ELR (cell line): Measurements from ENCODE around the gene INSYN2A.
A peak's percentile ranks its signal among the peaks of the same experiment; 100 is the strongest.

Experiments used
- DNase-seq: peaks from one replicate; pipeline ENCODE4 v3.0.0-alpha.2; 2015; ENCODE audit warnings: low read depth

The INSYN2A gene

GRCh38 chr10:127151981-127152699, 44.3 kb downstream of the INSYN2A start:
- DNase-seq, result no peak

- DNase-seq, result peak; percentile 56
These were observed 44.9 kb downstream of the INSYN2A start for GRCh38 chr10:127151541-127151940.

- peak; percentile 95 for DNase-seq
These were observed 46.3 kb downstream of the INSYN2A start for GRCh38 chr10:127150136-127150535.

- no peak for DNase-seq
These were observed 46.8 kb downstream of the INSYN2A start for GRCh38 chr10:127149501-127150081.

- peak; percentile 92 for DNase-seq
These were observed 47.5 kb downstream of the INSYN2A start for GRCh38 chr10:127148933-127149220.

GRCh38 chr10:127148066-127148932, 48.1 kb downstream of the INSYN2A start:
- peak; percentile 95 for DNase-seq

- no peak for DNase-seq
These were observed 49.7 kb downstream of the INSYN2A start for GRCh38 chr10:127146661-127147060.
